HEK293 (cell line): Measurements from ENCODE around the gene ZCCHC12.

Experiments
- IKZF3 ChIP-seq: fragments of 450-650 bp; IDR thresholded peaks from 2 replicates; pipeline ENCODE4 v1.5.0; 2018; ENCODE audit warnings: missing biosample characterization, mild to moderate bottlenecking, missing genetic modification characterization, moderate library complexity
- KLF1 ChIP-seq: fragments of 450-650 bp; formaldehyde crosslinking; IDR thresholded peaks from 2 replicates; pipeline ENCODE4 v1.5.1; 2016; ENCODE audit warnings: missing biosample characterization, missing genetic modification characterization
- KLF7 ChIP-seq: fragments of 450-650 bp; formaldehyde crosslinking; IDR thresholded peaks from 2 replicates; pipeline ENCODE4 v1.5.1; 2016; ENCODE audit warnings: missing biosample characterization, missing genetic modification characterization, borderline replicate concordance
- OVOL3 ChIP-seq: fragments of 450-650 bp; formaldehyde crosslinking; IDR thresholded peaks from 2 replicates; pipeline ENCODE4 v1.5.1; 2016; ENCODE audit warnings: missing biosample characterization, missing genetic modification characterization
- YY1 ChIP-seq: fragments of 450-650 bp; formaldehyde crosslinking; IDR thresholded peaks from 2 replicates; pipeline ENCODE4 v1.5.1; 2018; ENCODE audit warnings: missing biosample characterization, missing genetic modification characterization
- ZBTB17 ChIP-seq: fragments of 450-650 bp; formaldehyde crosslinking; IDR thresholded peaks from 2 replicates; pipeline ENCODE4 v1.5.1; 2016; ENCODE audit warnings: missing biosample characterization, missing genetic modification characterization
- ZBTB7A ChIP-seq: fragments of 450-650 bp; formaldehyde crosslinking; IDR thresholded peaks from 2 replicates; pipeline ENCODE4 v1.5.1; 2016; ENCODE audit warnings: low read depth, missing biosample characterization, missing genetic modification characterization
- ZEB2 ChIP-seq: fragments of 450-650 bp; formaldehyde crosslinking; IDR thresholded peaks from 2 replicates; pipeline ENCODE4 v1.5.1; 2016; ENCODE audit warnings: missing biosample characterization, missing genetic modification characterization
- ZIC2 ChIP-seq: fragments of 450-650 bp; formaldehyde crosslinking; IDR thresholded peaks from 2 replicates; pipeline ENCODE4 v1.5.1; 2016; ENCODE audit warnings: missing biosample characterization, missing genetic modification characterization
- ZNF10 ChIP-seq: fragments of 450-650 bp; formaldehyde crosslinking; IDR thresholded peaks from 2 replicates; pipeline ENCODE4 v1.5.1; 2017; ENCODE audit warnings: missing biosample characterization, missing genetic modification characterization
- ZNF133 ChIP-seq: fragments of 450-650 bp; formaldehyde crosslinking; IDR thresholded peaks from 2 replicates; pipeline ENCODE4 v1.5.1; 2016; ENCODE audit warnings: missing biosample characterization, missing genetic modification characterization
- ZNF169 ChIP-seq: fragments of 450-650 bp; formaldehyde crosslinking; IDR thresholded peaks from 2 replicates; pipeline ENCODE4 v1.5.1; 2016; ENCODE audit warnings: missing biosample characterization, missing genetic modification characterization
- ZNF248 ChIP-seq: fragments of 450-650 bp; formaldehyde crosslinking; IDR thresholded peaks from 2 replicates; pipeline ENCODE4 v1.5.1; 2017; ENCODE audit warnings: missing biosample characterization, missing genetic modification characterization
- ZNF324 ChIP-seq: fragments of 450-650 bp; formaldehyde crosslinking; IDR thresholded peaks from 2 replicates; pipeline ENCODE4 v1.5.1; 2016; ENCODE audit warnings: missing biosample characterization, missing genetic modification characterization
- ZNF335 ChIP-seq: fragments of 450-650 bp; formaldehyde crosslinking; conservative IDR thresholded peaks from 2 replicates; pipeline ENCODE4 v1.5.1; 2016; ENCODE audit warnings: missing biosample characterization, missing genetic modification characterization
- ZNF350 ChIP-seq: fragments of 450-650 bp; formaldehyde crosslinking; IDR thresholded peaks from 2 replicates; pipeline ENCODE4 v1.5.0; 2017; ENCODE audit warnings: missing biosample characterization, mild to moderate bottlenecking, missing genetic modification characterization
- ZNF366 ChIP-seq: fragments of 450-650 bp; formaldehyde crosslinking; conservative IDR thresholded peaks from 2 replicates; pipeline ENCODE4 v1.5.1; 2016; ENCODE audit warnings: missing biosample characterization, missing genetic modification characterization
- ZNF626 ChIP-seq: fragments of 450-650 bp; sonication (Bioruptor Pico); formaldehyde crosslinking; IDR thresholded peaks from 2 replicates; pipeline ENCODE4 v1.5.1; 2018; ENCODE audit warnings: missing biosample characterization, missing genetic modification characterization, inconsistent platforms
- ZNF670 ChIP-seq: fragments of 450-650 bp; formaldehyde crosslinking; IDR thresholded peaks from 2 replicates; pipeline ENCODE4 v1.5.1; 2016; ENCODE audit warnings: missing biosample characterization, missing genetic modification characterization, low read depth
- ZNF791 ChIP-seq: fragments of 450-650 bp; formaldehyde crosslinking; IDR thresholded peaks from 2 replicates; pipeline ENCODE4 v1.5.1; 2016; ENCODE audit warnings: missing biosample characterization, missing genetic modification characterization
- TF ChIP-seq, protein P1 (sequence below): fragments of 450-650 bp; formaldehyde crosslinking; IDR thresholded peaks from 2 replicates; pipeline ENCODE4 v1.5.1; 2017; ENCODE audit warnings: missing biosample characterization, missing genetic modification characterization
- TF ChIP-seq, protein P2 (sequence below): fragments of 450-650 bp; formaldehyde crosslinking; IDR thresholded peaks from 2 replicates; pipeline ENCODE4 v1.5.1; 2017; ENCODE audit warnings: missing biosample characterization, mild to moderate bottlenecking, missing genetic modification characterization, moderate library complexity
- TF ChIP-seq, protein P3 (sequence below): fragments of 450-650 bp; formaldehyde crosslinking; conservative IDR thresholded peaks from 2 replicates; pipeline ENCODE4 v1.5.1; 2016; ENCODE audit warnings: low read depth, missing biosample characterization, missing genetic modification characterization
- TF ChIP-seq, protein P4 (sequence below): fragments of 450-650 bp; formaldehyde crosslinking; IDR thresholded peaks from 2 replicates; pipeline ENCODE4 v1.5.1; 2016; ENCODE audit warnings: missing biosample characterization, missing genetic modification characterization, borderline replicate concordance
- TF ChIP-seq, protein P5 (sequence below): fragments of 450-650 bp; formaldehyde crosslinking; IDR thresholded peaks from 2 replicates; pipeline ENCODE4 v1.5.1; 2016; ENCODE audit warnings: missing biosample characterization, missing genetic modification characterization

Gene ZCCHC12

DNA sequence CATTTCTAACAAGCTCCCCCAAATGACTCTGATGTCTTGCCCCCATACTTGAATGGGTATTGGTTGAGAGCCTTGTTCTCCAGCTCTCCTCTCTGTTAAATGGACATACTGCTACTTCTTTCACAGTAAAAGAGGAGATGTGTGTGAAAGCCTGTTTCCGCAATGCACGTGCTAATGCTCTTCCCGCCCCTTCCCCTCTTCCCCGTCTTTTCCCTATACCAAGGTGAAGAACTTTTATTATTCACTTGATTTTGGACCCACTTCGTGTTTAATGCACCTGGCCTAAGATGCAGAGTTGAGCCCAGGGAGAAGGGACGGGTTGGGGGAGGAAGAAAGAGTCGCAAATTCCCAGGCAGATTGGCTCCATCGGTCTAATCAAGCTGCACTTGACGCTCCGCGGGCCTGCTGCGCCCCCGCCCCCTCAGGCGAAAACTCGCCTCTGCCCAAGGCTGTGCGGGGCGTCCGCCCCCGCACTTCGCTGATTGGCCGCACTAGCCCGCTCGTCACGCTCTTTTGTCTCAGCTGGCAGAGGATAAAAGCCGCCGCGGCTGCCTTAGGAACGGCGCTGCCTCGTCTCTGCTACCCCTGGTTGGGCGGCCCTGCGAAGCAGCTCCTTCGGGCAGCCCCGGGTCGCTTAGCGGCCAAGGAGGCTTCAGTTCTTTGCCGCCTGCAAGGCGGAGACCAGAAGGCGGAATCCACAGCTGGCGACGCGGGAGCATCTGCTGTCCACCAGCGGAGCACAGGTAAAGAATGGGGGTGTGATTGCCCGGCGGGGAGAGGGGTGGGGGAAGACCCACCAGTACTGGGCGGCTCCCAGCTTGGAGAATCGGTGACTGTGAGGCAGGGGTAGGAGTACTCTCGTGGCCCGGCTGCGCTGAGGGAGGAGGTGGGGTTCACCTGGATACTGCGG lies at the start of gene ZCCHC12 (continued):
- no peak for TF ChIP-seq ZNF670 (tag by site-specific recombination)
- TF ChIP-seq, protein P1, sequence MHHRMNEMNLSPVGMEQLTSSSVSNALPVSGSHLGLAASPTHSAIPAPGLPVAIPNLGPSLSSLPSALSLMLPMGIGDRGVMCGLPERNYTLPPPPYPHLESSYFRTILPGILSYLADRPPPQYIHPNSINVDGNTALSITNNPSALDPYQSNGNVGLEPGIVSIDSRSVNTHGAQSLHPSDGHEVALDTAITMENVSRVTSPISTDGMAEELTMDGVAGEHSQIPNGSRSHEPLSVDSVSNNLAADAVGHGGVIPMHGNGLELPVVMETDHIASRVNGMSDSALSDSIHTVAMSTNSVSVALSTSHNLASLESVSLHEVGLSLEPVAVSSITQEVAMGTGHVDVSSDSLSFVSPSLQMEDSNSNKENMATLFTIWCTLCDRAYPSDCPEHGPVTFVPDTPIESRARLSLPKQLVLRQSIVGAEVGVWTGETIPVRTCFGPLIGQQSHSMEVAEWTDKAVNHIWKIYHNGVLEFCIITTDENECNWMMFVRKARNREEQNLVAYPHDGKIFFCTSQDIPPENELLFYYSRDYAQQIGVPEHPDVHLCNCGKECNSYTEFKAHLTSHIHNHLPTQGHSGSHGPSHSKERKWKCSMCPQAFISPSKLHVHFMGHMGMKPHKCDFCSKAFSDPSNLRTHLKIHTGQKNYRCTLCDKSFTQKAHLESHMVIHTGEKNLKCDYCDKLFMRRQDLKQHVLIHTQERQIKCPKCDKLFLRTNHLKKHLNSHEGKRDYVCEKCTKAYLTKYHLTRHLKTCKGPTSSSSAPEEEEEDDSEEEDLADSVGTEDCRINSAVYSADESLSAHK (tag by site-specific recombination) = no peak
- no peak for TF ChIP-seq YY1 (tag by site-specific recombination)
- TF ChIP-seq ZNF248 = no peak
- TF ChIP-seq, protein P2, sequence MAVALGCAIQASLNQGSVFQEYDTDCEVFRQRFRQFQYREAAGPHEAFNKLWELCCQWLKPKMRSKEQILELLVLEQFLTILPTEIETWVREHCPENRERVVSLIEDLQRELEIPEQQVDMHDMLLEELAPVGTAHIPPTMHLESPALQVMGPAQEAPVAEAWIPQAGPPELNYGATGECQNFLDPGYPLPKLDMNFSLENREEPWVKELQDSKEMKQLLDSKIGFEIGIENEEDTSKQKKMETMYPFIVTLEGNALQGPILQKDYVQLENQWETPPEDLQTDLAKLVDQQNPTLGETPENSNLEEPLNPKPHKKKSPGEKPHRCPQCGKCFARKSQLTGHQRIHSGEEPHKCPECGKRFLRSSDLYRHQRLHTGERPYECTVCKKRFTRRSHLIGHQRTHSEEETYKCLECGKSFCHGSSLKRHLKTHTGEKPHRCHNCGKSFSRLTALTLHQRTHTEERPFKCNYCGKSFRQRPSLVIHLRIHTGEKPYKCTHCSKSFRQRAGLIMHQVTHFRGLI (tag by site-specific recombination) = peak; percentile 96
- TF ChIP-seq, protein P3, sequence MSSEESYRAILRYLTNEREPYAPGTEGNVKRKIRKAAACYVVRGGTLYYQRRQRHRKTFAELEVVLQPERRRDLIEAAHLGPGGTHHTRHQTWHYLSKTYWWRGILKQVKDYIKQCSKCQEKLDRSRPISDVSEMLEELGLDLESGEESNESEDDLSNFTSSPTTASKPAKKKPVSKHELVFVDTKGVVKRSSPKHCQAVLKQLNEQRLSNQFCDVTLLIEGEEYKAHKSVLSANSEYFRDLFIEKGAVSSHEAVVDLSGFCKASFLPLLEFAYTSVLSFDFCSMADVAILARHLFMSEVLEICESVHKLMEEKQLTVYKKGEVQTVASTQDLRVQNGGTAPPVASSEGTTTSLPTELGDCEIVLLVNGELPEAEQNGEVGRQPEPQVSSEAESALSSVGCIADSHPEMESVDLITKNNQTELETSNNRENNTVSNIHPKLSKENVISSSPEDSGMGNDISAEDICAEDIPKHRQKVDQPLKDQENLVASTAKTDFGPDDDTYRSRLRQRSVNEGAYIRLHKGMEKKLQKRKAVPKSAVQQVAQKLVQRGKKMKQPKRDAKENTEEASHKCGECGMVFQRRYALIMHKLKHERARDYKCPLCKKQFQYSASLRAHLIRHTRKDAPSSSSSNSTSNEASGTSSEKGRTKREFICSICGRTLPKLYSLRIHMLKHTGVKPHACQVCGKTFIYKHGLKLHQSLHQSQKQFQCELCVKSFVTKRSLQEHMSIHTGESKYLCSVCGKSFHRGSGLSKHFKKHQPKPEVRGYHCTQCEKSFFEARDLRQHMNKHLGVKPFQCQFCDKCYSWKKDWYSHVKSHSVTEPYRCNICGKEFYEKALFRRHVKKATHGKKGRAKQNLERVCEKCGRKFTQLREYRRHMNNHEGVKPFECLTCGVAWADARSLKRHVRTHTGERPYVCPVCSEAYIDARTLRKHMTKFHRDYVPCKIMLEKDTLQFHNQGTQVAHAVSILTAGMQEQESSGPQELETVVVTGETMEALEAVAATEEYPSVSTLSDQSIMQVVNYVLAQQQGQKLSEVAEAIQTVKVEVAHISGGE (tag by site-specific recombination) = no peak
- TF ChIP-seq KLF1 = no peak; the same call in 1 of the 2 replicates
- TF ChIP-seq ZBTB7A (tag by site-specific recombination) = no peak
- no peak for TF ChIP-seq ZNF350
- no peak for TF ChIP-seq KLF7 (tag by site-specific recombination)
- no peak for TF ChIP-seq OVOL3 (tag by site-specific recombination)
- TF ChIP-seq, protein P4, sequence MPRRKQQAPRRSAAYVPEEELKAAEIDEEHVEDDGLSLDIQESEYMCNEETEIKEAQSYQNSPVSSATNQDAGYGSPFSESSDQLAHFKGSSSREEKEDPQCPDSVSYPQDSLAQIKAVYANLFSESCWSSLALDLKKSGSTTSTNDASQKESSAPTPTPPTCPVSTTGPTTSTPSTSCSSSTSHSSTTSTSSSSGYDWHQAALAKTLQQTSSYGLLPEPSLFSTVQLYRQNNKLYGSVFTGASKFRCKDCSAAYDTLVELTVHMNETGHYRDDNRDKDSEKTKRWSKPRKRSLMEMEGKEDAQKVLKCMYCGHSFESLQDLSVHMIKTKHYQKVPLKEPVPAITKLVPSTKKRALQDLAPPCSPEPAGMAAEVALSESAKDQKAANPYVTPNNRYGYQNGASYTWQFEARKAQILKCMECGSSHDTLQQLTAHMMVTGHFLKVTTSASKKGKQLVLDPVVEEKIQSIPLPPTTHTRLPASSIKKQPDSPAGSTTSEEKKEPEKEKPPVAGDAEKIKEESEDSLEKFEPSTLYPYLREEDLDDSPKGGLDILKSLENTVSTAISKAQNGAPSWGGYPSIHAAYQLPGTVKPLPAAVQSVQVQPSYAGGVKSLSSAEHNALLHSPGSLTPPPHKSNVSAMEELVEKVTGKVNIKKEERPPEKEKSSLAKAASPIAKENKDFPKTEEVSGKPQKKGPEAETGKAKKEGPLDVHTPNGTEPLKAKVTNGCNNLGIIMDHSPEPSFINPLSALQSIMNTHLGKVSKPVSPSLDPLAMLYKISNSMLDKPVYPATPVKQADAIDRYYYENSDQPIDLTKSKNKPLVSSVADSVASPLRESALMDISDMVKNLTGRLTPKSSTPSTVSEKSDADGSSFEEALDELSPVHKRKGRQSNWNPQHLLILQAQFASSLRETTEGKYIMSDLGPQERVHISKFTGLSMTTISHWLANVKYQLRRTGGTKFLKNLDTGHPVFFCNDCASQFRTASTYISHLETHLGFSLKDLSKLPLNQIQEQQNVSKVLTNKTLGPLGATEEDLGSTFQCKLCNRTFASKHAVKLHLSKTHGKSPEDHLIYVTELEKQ = no peak
- no peak for TF ChIP-seq ZNF324 (tag by site-specific recombination)
- peak; percentile 58; the same call in 1 of the 2 replicates for TF ChIP-seq ZNF335 (tag by site-specific recombination)
- TF ChIP-seq ZNF626 (tag by site-specific recombination) = no peak
- TF ChIP-seq ZIC2 (tag by site-specific recombination) = peak; percentile 83
- no peak for TF ChIP-seq ZNF366 (tag by site-specific recombination)
- TF ChIP-seq, protein P5, sequence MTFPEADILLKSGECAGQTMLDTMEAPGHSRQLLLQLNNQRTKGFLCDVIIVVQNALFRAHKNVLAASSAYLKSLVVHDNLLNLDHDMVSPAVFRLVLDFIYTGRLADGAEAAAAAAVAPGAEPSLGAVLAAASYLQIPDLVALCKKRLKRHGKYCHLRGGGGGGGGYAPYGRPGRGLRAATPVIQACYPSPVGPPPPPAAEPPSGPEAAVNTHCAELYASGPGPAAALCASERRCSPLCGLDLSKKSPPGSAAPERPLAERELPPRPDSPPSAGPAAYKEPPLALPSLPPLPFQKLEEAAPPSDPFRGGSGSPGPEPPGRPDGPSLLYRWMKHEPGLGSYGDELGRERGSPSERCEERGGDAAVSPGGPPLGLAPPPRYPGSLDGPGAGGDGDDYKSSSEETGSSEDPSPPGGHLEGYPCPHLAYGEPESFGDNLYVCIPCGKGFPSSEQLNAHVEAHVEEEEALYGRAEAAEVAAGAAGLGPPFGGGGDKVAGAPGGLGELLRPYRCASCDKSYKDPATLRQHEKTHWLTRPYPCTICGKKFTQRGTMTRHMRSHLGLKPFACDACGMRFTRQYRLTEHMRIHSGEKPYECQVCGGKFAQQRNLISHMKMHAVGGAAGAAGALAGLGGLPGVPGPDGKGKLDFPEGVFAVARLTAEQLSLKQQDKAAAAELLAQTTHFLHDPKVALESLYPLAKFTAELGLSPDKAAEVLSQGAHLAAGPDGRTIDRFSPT (tag by site-specific recombination) = no peak
- TF ChIP-seq ZEB2 (tag by site-specific recombination) = no peak
- TF ChIP-seq ZNF133 (tag by site-specific recombination) = no peak
- TF ChIP-seq ZNF10 (tag by site-specific recombination) = no peak
- peak; percentile 41 for TF ChIP-seq ZBTB17
- no peak for TF ChIP-seq ZNF169 (tag by site-specific recombination)
- TF ChIP-seq ZNF791 (tag by site-specific recombination) = no peak
- no peak for TF ChIP-seq IKZF3
